HG03558 (cell line): Measurements from ENCODE around the gene EPS15.

Experiments used
- ATAC-seq: cut with Tn5 transposase; IDR thresholded peaks from one replicate; pipeline ENCODE4 v1.9.1; 2021; ENCODE audit warnings: moderate number of reproducible peaks; ENCODE audit not compliant: unreplicated experiment; ENCODE audit errors: extremely low read depth

EPS15 gene

GRCh38 chr1:51345300-51345687 is 173.8 kb downstream of the EPS15 start:
- no peak for ATAC-seq

DNA sequence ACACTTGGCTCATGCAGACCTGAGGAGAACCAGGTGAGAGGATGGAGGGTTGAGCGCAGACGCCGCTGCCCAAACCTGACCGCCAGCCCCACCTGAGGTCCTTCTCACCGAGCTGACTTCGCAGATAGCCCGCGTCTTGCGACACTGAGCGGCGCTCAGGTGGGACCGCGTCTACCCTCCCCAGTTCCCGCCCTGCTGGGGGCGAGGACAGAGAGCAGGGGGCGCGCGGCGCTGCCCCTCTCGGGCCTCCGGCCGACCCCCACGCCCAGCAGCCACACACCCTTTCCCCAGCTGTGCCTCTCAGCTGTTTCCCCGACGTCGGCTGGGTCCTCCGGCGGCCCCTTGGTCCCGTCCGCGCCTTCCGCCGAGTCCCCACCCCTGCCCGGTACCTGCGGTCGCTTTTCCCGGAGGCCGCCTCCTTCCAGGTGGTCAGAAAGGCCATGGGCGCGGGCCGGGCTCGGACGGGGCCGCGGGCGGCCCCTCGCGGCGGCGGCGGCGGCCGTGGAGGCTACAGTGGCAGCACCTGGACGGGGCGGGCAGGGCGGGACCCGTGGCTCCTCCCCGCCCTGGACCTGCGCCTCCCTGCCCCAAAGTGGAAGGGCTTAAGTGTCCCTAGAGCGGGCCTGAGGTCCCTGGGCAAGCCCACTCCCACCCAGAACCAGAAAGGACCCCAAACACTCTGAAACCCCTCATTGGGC is 174.3 kb downstream of the EPS15 start:
- ATAC-seq: no peak

DNA sequence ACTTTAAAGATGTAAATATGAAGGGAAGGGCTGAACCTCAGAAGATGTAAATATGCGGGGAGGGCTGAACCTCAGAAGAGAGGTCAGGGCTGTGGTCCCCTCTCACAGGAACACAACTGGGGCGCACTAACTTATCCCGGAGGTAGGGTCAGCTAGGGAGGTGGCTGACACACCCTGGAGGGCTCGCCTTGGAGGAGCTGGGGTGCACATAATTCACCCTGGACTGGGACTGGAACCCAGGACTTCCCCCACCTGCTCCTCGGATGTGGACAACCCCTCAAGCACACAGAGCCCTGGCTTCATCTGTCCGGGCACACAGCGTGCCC is 174.8 kb downstream of the EPS15 start:
- no peak for ATAC-seq

- no peak for ATAC-seq
Measured at GRCh38 chr1:51343624-51344023, 175.4 kb downstream of the EPS15 start.

DNA sequence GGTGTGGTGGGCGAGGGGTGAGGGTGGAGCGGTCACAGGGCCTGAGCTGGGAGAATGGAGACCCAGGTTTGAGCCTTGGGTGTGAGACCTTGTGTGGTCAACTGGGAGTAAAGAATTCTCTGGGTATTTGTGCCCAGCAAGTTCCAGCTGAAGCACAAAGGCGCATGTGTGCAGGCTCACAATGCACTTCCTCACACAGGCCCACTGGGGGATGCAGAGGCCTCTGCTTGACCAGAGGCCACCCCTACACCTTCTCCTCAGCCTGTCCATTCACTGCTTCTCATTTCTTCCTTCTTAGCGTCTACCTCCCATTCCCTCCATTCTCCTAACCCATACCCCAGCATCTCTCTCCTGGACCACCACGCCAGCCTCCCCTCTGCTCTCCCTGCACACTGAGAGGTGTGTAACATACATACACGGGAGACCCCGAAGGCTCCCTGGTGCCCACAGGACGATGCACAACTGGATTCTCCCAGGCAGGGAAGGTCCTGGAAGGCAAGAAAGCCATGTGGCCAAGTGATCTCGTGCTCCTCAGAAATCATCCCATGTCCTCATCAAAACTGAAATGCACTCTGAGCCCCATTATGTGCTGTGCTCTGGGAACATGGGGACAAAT is 176.4 kb downstream of the EPS15 start:
- no peak for ATAC-seq

- ATAC-seq: peak; percentile 52
Measured at GRCh38 chr1:51341876-51342496, 177.1 kb downstream of the EPS15 start.

- ATAC-seq: no peak
Measured at GRCh38 chr1:51340380-51340779, 178.7 kb downstream of the EPS15 start.

GRCh38 chr1:51336711-51337110 is 182.4 kb downstream of the EPS15 start:
- no peak for ATAC-seq

GRCh38 chr1:51336004-51336403 is 183.1 kb downstream of the EPS15 start:
- ATAC-seq: no peak

DNA sequence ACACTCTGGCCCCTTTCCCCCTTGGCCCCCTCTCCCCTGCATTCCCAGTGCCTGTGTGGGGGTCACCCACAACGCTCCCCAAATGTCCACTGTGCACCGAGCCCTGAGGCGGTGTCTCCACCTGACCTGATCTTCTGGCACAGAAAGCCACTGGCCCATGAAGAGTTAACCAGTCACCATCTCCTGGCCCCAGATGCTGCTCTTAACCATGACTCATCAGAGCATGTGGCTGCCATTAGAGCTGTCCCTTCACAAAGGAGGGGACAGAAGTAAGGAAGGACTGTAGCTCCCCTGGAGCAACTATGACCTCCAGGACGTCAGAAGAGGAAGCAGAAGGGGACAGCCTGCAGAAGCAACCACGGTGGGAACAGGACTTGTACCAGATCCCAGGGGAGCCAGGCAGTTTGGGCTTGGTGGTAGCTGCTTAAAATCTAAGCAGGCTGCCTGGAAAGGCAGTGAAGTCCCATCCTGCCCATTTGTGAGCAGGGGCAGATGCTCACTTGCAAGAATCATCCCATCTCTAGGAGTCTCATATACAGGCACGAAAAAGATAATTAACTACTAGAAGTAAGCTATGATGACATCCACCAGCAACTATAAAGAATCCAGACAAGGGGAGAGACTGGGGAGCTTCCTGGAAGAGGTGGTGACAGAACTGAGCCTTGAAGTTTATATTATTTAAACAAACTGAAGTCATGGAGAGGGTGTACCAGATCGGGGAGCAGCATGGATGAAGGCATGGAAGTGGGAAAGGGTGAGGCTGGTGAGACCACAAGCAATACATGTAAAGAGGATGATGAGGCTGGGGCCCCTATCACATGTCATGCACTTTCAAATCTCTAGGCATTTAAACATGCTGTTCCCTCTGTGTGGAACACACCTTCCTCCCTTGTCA is 187.6 kb downstream of the EPS15 start:
- ATAC-seq: no peak

GRCh38 chr1:51330331-51331201 is 188.5 kb downstream of the EPS15 start, which contains the start of gene TTC39A:
TSS of gene TTC39A (minus strand) at chr1:51330562. CDS start at chr1:51330477, 85 bp downstream.
- no peak for ATAC-seq

DNA sequence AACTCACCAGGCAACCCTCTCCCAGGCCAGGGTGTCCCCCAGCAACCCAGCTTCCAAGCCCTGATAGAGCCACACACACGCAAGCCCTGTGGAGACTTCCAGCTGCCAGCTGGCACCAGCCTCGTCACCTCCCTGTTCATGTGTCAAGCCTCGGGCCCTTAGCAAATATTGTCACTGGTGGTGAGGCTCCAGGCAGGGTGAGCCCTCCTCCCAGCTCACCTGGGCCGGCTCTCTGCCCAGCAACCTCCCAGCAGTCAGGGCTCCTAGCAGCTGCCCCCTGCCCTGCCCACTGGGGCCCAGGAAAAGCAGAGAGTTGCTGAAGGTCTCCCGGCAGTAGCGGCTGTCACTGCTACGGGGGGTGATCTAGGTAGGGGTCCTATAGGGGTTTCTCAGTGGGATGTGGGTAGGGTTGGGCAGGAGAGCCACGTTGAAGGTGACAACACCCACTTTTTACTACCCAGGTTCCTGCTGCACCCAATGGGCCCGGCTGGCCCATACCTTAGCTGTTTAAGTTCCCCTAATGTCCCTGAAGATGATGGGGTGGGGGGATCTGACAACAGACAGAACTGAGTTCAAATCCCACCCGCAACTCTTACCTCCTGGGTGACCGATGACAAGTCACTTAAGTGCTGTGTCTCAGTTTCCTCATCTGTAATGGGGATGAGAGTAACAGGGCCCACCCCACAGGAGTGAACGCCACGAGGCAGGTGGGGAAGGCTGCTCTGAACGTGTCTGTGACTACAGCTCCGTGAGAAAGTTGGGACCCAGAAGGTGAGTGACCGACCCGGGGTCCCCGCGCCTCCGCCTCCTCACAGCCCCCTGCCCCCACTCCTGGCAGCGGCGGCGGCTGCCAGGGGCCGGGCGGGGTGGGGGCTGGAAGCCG is 189.4 kb downstream of the EPS15 start:
- no peak for ATAC-seq

DNA sequence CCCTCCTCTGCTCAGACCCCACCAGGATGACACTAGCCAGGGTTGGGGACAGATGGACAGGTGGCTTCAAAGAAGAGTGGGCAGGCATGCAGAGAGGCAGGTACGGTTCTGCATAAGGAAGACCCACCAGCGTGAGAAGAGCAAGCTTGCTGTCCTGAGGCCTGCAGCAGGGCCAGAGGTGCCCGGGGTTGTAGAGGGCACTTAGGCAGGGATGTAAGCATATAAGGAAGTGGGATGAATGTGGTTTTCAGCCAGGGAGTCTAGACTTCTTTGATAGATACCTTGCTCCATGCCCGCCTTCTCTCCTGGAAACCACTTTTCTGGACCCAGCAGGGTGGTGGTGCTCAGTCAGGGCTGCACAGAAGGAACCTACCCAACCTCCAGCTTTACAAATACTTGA is 190.1 kb downstream of the EPS15 start:
- no peak for ATAC-seq

GRCh38 chr1:51328279-51328678 is 190.8 kb downstream of the EPS15 start:
- no peak for ATAC-seq

- ATAC-seq: no peak
Measured at GRCh38 chr1:51327386-51327785, 191.7 kb downstream of the EPS15 start.

- ATAC-seq: no peak
Measured at GRCh38 chr1:51326839-51327238, 192.2 kb downstream of the EPS15 start.

DNA sequence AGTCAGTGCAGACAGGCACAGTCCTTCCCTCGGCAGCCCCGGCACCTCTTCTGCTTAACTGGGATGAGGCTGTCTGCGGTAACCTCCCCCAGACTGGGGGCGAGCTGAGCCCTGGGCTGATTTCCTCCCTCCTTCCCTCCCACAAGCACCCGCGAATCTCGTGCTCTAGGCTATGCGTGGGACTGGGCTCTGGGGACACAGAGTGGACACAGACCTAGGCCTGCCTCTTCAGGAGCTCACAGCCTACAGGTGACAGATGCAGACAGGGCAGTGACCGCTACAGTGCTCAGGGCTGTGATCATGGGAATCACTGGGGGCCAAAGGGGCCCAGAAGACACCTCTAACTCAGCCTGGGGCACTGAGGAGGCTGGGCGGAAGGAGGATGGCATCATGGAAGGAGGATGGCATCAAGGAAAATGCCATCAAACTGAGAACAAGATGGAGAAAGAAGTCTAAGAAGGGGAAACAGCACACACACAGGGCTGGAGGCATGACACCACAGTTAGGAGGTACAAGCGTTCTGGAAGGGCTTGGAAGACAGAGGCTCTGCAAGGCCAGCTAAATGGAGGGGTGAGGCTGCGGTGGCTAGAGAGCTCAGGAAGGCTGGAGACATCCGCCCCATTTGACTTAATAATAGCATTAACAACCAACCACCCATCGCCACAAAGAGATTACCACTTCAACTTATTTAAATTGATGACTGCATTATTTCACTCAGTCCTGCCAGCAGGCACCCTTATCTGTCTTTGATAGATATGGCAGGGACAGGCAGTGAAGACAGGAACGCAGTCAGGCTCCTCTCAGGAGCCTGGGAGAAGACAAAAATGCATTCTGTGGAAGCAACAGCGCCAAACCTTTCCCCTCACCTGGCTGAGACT is 192.9 kb downstream of the EPS15 start:
- ATAC-seq: no peak

DNA sequence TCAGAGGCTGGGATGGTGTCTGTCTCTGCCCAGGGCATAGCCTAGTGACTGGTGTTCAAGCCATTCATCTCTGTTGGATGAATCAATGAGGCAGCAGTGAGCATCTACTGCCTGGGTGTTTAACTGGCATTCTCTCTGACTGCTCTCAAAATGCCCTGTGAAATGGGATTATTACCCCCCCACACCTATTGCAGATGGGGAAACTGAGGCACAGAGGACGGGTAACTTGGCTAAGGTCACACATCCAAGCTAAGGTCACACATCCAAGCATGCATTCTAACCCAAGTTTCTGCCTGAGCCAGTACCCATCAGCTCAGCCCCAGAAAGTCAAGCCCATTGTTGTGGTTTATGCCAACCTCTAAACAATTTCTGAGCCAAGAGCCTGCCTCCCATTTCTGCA is 193.7 kb downstream of the EPS15 start:
- no peak for ATAC-seq
